ENCODE results near the gene CYP3A7.

- TF ChIP-seq POLR2AphosphoS5 (IDR thresholded peaks at IDR 0.05; ENCODE audit: borderline replicate concordance, low read depth, low read length) (no peak), EZH2 (IDR thresholded peaks at IDR 0.05) (no peak)
Observed at GRCh38 chr7:99748846-99749579, 14.0 kb upstream of the CYP3A7 start.
